ENCODE results near the gene SUZ12.

DNA sequence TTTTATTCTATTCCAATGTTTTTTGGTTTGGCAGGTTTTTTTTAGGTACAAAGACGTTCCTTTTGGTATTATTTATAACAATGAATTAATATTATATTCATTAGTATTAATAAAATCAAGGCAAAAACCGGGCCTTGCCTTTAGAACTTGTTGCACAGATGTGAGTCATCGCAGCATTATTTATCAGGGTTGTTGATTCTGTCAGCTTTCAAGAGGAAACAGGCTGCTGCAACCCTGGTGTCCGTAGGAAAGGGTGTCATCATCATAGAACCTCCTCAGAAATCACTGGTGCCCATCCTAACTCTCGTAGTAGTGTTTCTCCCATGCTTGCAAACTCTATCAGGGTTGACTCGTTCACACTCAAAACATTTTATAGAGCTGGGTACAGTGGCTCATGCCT is 60.2 kb downstream of the SUZ12 start:
- TF ChIP-seq, protein P1, sequence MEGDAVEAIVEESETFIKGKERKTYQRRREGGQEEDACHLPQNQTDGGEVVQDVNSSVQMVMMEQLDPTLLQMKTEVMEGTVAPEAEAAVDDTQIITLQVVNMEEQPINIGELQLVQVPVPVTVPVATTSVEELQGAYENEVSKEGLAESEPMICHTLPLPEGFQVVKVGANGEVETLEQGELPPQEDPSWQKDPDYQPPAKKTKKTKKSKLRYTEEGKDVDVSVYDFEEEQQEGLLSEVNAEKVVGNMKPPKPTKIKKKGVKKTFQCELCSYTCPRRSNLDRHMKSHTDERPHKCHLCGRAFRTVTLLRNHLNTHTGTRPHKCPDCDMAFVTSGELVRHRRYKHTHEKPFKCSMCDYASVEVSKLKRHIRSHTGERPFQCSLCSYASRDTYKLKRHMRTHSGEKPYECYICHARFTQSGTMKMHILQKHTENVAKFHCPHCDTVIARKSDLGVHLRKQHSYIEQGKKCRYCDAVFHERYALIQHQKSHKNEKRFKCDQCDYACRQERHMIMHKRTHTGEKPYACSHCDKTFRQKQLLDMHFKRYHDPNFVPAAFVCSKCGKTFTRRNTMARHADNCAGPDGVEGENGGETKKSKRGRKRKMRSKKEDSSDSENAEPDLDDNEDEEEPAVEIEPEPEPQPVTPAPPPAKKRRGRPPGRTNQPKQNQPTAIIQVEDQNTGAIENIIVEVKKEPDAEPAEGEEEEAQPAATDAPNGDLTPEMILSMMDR (IDR thresholded peaks at IDR 0.05) = no peak
- no peak for TF ChIP-seq EZH2phosphoT487 (IDR thresholded peaks at IDR 0.05)

All from neural progenitor cell (in vitro differentiated cells).